ENCODE measurements around the gene AP1M2. TPM values are rescaled to one million over a fixed set of nuclear protein-coding genes. Genes with fewer than 3 reads are reported as not detected.

The AP1M2 gene
- not detected for total RNA-seq
- polyA plus RNA-seq = not detected

DNA sequence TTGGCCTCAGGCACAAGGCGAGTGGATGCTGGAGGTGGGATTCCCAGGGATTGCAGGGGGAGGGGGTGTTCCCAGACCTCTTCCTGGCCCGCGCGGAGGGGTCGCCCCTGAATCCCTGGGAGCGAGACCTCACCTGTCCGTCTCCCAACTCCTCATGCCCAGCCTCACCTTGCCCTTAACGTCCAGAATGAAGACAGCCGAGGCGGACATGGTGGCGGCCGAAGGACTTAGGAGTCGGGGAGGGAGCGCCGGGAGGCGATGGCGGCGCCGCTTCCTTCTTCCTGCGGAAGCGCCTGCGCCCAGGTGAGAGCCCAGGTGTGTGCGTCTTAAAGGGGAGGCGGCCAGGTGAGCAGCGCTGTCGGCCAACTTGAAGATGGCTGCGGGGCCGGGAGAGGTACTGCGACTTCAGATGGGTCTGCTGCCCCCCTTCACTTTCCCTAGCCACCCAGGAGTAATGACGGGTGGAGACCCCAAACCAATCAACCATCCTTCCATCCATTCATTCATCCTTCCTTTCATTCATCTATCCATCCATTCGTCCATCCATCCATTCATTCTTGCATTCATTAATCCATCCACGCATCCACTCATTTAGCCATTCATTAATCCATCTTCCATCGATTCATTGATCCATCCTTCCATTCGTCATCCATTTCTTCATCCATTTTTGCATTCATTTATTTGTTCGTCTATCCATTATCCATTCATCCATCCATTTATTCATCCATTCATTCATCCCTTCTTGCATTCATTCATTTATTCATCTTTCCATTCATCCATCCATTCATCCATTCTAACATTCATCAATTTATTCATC lies at the start of gene AP1M2:
Gene AP1M2 (minus strand): TSS at position 291 of the 817 bp plus-strand sequence. CDS start 81 bp downstream, at position 210.
- no peaks in the 10 kb centered on the region for H3K9me3 ChIP-seq (ENCODE audit: control insufficient read depth in 2 of 2, low read length in 2 of 2)
- no peaks in the 10 kb centered on the region for H3K4me1 ChIP-seq (ENCODE audit: control insufficient read depth, insufficient read depth, low read length, poor library complexity, severe bottlenecking)
- no peak within 1 kb of the TSS for H3K27ac ChIP-seq (ENCODE audit: insufficient read depth, low read length, poor library complexity, severe bottlenecking)
- Mint-ChIP-seq H3K27ac (peak within 1 kb of the TSS in 2 of 3 donors; percentile 2 to 49), H3K36me3 (no peaks in the 10 kb centered on the region), H3K27me3 (peaks cover 10% of the 10 kb centered on the region), H3K4me3 (peak within 1 kb of the TSS in 1 of 4 donors; percentile 2), H3K9me3 (peaks cover 0 to 2% (median 0%) of the 10 kb centered on the region in 7 donors), H3K4me1 (peaks cover 4 to 19% (median 9%) of the 10 kb centered on the region in 4 donors)
- H3K27me3 ChIP-seq (ENCODE audit: control insufficient read depth, insufficient read depth, low read length) = peaks cover 5% of the 10 kb centered on the region
- DNase-seq (no peak), ATAC-seq (ENCODE audit: low read depth in 2 of 2) (no peak)
- H3K4me3 ChIP-seq (ENCODE audit: low read depth, low read length) = no peak within 1 kb of the TSS
- H3K36me3 ChIP-seq (ENCODE audit: control insufficient read depth, insufficient read depth, low read length) = no peaks in the 10 kb centered on the region

DNA sequence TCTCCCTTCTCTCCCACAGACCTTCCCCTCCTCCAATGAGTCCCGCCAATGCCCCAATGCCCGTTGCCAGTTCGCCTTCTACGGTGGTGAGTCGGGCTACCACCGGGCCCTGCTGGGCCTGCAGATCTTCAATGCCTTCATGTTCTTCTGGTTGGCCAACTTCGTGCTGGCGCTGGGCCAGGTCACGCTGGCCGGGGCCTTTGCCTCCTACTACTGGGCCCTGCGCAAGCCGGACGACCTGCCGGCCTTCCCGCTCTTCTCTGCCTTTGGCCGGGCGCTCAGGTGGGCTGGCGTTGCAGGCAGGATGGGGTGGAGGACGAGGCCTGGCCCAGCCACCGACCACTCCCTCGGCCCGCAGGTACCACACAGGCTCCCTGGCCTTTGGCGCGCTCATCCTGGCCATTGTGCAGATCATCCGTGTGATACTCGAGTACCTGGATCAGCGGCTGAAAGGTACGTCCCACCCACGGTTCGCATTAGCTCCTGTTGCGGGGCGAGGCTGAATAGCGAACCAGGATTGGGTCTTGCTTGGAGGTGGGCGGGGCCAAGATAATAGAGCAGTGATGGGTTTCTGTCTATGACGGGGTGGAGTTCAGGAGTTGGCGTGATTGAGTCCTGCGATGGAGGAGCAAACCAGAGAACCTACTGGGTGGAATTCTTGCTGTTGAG lies 49.3 kb upstream of the AP1M2 start:
- DNase-seq (no peak), ATAC-seq (ENCODE audit: low read depth in 2 of 2) (no peak)
- peaks cover 84% of the 10 kb centered on the region for H3K36me3 ChIP-seq (ENCODE audit: control insufficient read depth, insufficient read depth, low read length)
- Mint-ChIP-seq H3K27ac (peak overlapping the region; percentile 25 to 35 (median 32)), H3K36me3 (peaks cover 39% of the 10 kb centered on the region), H3K9me3 (no peaks in the 10 kb centered on the region), H3K4me1 (peaks cover 0 to 10% (median 5%) of the 10 kb centered on the region in 4 donors), H3K4me3 (no peak overlapping the region), H3K27me3 (no peaks in the 10 kb centered on the region)
- peak overlapping the region; percentile 5 for H3K27ac ChIP-seq (ENCODE audit: insufficient read depth, low read length, poor library complexity, severe bottlenecking)
- H3K27me3 ChIP-seq (ENCODE audit: control insufficient read depth, insufficient read depth, low read length) = no peaks in the 10 kb centered on the region
- H3K4me3 ChIP-seq (ENCODE audit: low read depth, low read length) = no peak overlapping the region
- no peaks in the 10 kb centered on the region for H3K4me1 ChIP-seq (ENCODE audit: control insufficient read depth, insufficient read depth, low read length, poor library complexity, severe bottlenecking)
- no peaks in the 10 kb centered on the region for H3K9me3 ChIP-seq (ENCODE audit: control insufficient read depth in 2 of 2, low read length in 2 of 2)

GRCh38 chr19:10634963-10635362 lies 47.9 kb upstream of the AP1M2 start:
- peaks cover 0 to 13% (median 5%) of the 10 kb centered on the region in 4 donors for H3K4me1 Mint-ChIP-seq
- Histone ChIP-seq H3K27ac (ENCODE audit: insufficient read depth, low read length, poor library complexity, severe bottlenecking) (no peak overlapping the region), H3K9me3 (ENCODE audit: control insufficient read depth in 2 of 2, low read length in 2 of 2) (no peaks in the 10 kb centered on the region), H3K4me1 (ENCODE audit: control insufficient read depth, insufficient read depth, low read length, poor library complexity, severe bottlenecking) (no peaks in the 10 kb centered on the region), H3K4me3 (ENCODE audit: low read depth, low read length) (no peak overlapping the region), H3K36me3 (ENCODE audit: control insufficient read depth, insufficient read depth, low read length) (peaks cover 83% of the 10 kb centered on the region), H3K27me3 (ENCODE audit: control insufficient read depth, insufficient read depth, low read length) (no peaks in the 10 kb centered on the region)
- H3K9me3 Mint-ChIP-seq = no peaks in the 10 kb centered on the region
- no peaks in the 10 kb centered on the region for H3K27me3 Mint-ChIP-seq
- no peak overlapping the region for H3K4me3 Mint-ChIP-seq
- no peak for DNase-seq
- peak overlapping the region in 2 of 3 donors; percentile 9 to 25 for H3K27ac Mint-ChIP-seq
- ATAC-seq (ENCODE audit: low read depth in 2 of 2) = no peak
- H3K36me3 Mint-ChIP-seq = peaks cover 44% of the 10 kb centered on the region

DNA sequence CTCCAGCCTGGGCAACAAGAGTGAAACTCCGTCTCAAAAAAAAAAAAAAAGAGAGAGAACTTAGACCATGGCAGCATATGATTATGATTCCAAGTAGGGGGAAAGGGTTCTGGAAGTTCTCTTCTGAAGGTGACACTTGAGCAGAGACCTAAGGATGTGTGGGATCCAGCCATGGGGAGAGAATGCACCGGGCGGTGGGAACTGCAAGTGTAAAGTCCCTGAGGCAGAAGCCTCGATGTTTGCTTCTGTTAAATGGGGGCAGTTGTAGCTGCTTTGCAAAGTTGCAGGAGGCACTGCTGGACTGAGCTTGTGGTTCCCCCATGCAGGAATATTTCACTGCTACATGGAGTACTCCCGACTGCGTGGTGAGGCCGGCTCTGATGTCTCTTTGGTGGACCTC lies 47.3 kb upstream of the AP1M2 start:
- peaks cover 43% of the 10 kb centered on the region for H3K36me3 Mint-ChIP-seq
- Histone ChIP-seq H3K36me3 (ENCODE audit: control insufficient read depth, insufficient read depth, low read length) (peaks cover 81% of the 10 kb centered on the region), H3K9me3 (ENCODE audit: control insufficient read depth in 2 of 2, low read length in 2 of 2) (no peaks in the 10 kb centered on the region), H3K4me3 (ENCODE audit: low read depth, low read length) (no peak overlapping the region), H3K4me1 (ENCODE audit: control insufficient read depth, insufficient read depth, low read length, poor library complexity, severe bottlenecking) (no peaks in the 10 kb centered on the region), H3K27me3 (ENCODE audit: control insufficient read depth, insufficient read depth, low read length) (no peaks in the 10 kb centered on the region), H3K27ac (ENCODE audit: insufficient read depth, low read length, poor library complexity, severe bottlenecking) (no peak overlapping the region)
- H3K4me1 Mint-ChIP-seq = peaks cover 0 to 13% (median 5%) of the 10 kb centered on the region in 4 donors
- no peaks in the 10 kb centered on the region for H3K27me3 Mint-ChIP-seq
- DNase-seq = no peak
- H3K27ac Mint-ChIP-seq = no peak overlapping the region
- no peak for ATAC-seq (ENCODE audit: low read depth in 2 of 2)
- no peak overlapping the region for H3K4me3 Mint-ChIP-seq
- H3K9me3 Mint-ChIP-seq = no peaks in the 10 kb centered on the region

DNA sequence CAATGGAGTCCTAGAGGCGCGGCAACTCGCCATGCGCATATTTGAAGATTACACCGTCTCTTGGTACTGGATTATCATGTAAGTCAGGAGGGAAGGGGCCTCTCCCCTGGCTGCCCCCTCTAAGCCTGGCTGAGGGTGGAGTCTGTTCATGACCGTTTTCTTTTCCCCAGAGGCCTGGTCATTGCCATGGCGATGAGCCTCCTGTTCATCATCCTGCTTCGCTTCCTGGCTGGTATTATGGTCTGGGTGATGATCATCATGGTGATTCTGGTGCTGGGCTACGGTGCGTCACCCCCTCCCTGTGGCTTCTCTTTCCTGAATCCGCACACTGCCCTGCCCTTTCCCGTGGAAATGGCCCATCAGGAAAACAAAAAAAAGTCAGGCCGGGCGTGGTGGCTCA lies 44.8 kb upstream of the AP1M2 start:
- H3K9me3 ChIP-seq (ENCODE audit: control insufficient read depth in 2 of 2, low read length in 2 of 2) = no peaks in the 10 kb centered on the region
- Mint-ChIP-seq H3K36me3 (peaks cover 40% of the 10 kb centered on the region), H3K9me3 (no peaks in the 10 kb centered on the region), H3K27ac (no peak overlapping the region), H3K27me3 (no peaks in the 10 kb centered on the region), H3K4me3 (no peak overlapping the region), H3K4me1 (peaks cover 0 to 6% (median 5%) of the 10 kb centered on the region in 4 donors)
- ATAC-seq (ENCODE audit: low read depth in 2 of 2) = no peak
- H3K27ac ChIP-seq (ENCODE audit: insufficient read depth, low read length, poor library complexity, severe bottlenecking) = no peak overlapping the region
- no peak overlapping the region for H3K4me3 ChIP-seq (ENCODE audit: low read depth, low read length)
- H3K27me3 ChIP-seq (ENCODE audit: control insufficient read depth, insufficient read depth, low read length) = no peaks in the 10 kb centered on the region
- no peak for DNase-seq
- no peaks in the 10 kb centered on the region for H3K4me1 ChIP-seq (ENCODE audit: control insufficient read depth, insufficient read depth, low read length, poor library complexity, severe bottlenecking)
- peaks cover 79% of the 10 kb centered on the region for H3K36me3 ChIP-seq (ENCODE audit: control insufficient read depth, insufficient read depth, low read length)

DNA sequence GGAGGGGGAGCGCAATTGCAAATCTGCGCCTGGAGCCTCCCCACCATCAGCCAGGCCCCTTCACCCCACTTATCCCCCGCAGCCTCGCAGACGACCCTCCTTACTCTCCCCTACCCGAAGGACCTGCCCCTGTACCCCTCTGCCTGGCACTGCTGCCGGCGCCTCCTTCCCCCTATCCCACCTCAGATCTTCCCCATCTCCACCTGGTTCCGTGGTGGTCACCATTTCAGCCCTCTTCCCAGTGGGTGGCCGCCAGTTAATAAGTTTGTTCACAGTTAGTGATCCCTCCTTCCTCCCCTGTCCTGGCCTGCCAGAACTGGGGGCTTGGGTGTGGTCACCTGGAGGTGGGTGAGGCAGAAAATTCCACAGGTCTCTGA lies 38.6 kb upstream of the AP1M2 start:
- H3K27me3 Mint-ChIP-seq = no peaks in the 10 kb centered on the region
- H3K4me3 Mint-ChIP-seq = no peak overlapping the region
- H3K4me1 ChIP-seq (ENCODE audit: control insufficient read depth, insufficient read depth, low read length, poor library complexity, severe bottlenecking) = peaks cover 22% of the 10 kb centered on the region
- no peak overlapping the region for H3K27ac ChIP-seq (ENCODE audit: insufficient read depth, low read length, poor library complexity, severe bottlenecking)
- no peak for ATAC-seq (ENCODE audit: low read depth in 2 of 2)
- no peaks in the 10 kb centered on the region for H3K9me3 ChIP-seq (ENCODE audit: control insufficient read depth in 2 of 2, low read length in 2 of 2)
- H3K27me3 ChIP-seq (ENCODE audit: control insufficient read depth, insufficient read depth, low read length) = no peaks in the 10 kb centered on the region
- H3K36me3 ChIP-seq (ENCODE audit: control insufficient read depth, insufficient read depth, low read length) = peaks cover 33% of the 10 kb centered on the region
- peaks cover 24% of the 10 kb centered on the region for H3K36me3 Mint-ChIP-seq
- peaks cover under 1 to 46% (median 23%) of the 10 kb centered on the region in 4 donors for H3K4me1 Mint-ChIP-seq
- H3K9me3 Mint-ChIP-seq = no peaks in the 10 kb centered on the region
- no peak overlapping the region for H3K4me3 ChIP-seq (ENCODE audit: low read depth, low read length)
- peak overlapping the region in 1 of 3 donors; percentile 90 for H3K27ac Mint-ChIP-seq
- no peak for DNase-seq

GRCh38 chr19:10625003-10625761 lies 38.1 kb upstream of the AP1M2 start, which contains the start of gene SLC44A2:
Gene SLC44A2, plus strand, starts transcription at chr19:10625553. Its CDS starts 81 bp downstream, at chr19:10625634.
- H3K9me3 Mint-ChIP-seq = no peaks in the 10 kb centered on the region
- H3K27me3 Mint-ChIP-seq = no peaks in the 10 kb centered on the region
- no peak for ATAC-seq (ENCODE audit: low read depth in 2 of 2)
- Histone ChIP-seq H3K4me1 (ENCODE audit: control insufficient read depth, insufficient read depth, low read length, poor library complexity, severe bottlenecking) (peaks cover 22% of the 10 kb centered on the region), H3K9me3 (ENCODE audit: control insufficient read depth in 2 of 2, low read length in 2 of 2) (no peaks in the 10 kb centered on the region), H3K36me3 (ENCODE audit: control insufficient read depth, insufficient read depth, low read length) (peaks cover 34% of the 10 kb centered on the region), H3K27me3 (ENCODE audit: control insufficient read depth, insufficient read depth, low read length) (no peaks in the 10 kb centered on the region), H3K4me3 (ENCODE audit: low read depth, low read length) (peak within 1 kb of the TSS; percentile 53), H3K27ac (ENCODE audit: insufficient read depth, low read length, poor library complexity, severe bottlenecking) (peak within 1 kb of the TSS; percentile 25)
- H3K36me3 Mint-ChIP-seq = peaks cover 28% of the 10 kb centered on the region
- DNase-seq = no peak
- H3K27ac Mint-ChIP-seq = peak within 1 kb of the TSS; percentile 67 to 92 (median 83)
- H3K4me1 Mint-ChIP-seq = peaks cover 5 to 51% (median 28%) of the 10 kb centered on the region in 4 donors
- peak within 1 kb of the TSS; percentile 11 to 85 (median 62) for H3K4me3 Mint-ChIP-seq
